Fibroblast of peridontal ligament (primary cell): Measurements from ENCODE around the gene PAX3.

Experiments
- DNase-seq: peaks from one replicate; pipeline ENCODE4 v3.0.0-alpha.2; 2010; ENCODE audit errors: extremely low read depth

PAX3 gene

DNA sequence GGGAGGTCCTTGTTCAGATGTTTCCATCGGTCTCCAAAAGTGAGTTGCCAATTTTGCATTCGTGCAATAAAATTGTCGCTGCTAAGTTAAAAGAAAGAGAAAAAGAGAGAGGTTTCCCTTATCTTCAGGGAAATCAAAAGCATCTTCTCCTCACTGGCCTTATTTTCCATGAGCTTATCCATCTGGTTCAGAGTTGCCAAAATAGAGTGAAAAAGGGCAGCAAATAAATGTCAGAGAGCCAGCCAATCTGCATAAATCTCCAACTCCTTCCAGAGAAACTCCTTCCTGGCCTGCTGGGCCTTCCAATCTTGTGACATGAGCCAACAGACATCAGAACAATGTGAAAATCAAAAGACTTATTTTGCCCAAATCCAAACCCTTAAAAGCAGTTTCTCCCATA lies 28.4 kb downstream of the PAX3 start:
- no peak for DNase-seq

- DNase-seq = no peak
These were observed 29.7 kb downstream of the PAX3 start for GRCh38 chr2:222269132-222269531.

- no peak for DNase-seq
These were observed 30.3 kb downstream of the PAX3 start for GRCh38 chr2:222268311-222268990.

GRCh38 chr2:222264791-222265320 lies 33.9 kb downstream of the PAX3 start:
- no peak for DNase-seq

GRCh38 chr2:222261504-222261903 lies 37.3 kb downstream of the PAX3 start:
- no peak for DNase-seq

DNA sequence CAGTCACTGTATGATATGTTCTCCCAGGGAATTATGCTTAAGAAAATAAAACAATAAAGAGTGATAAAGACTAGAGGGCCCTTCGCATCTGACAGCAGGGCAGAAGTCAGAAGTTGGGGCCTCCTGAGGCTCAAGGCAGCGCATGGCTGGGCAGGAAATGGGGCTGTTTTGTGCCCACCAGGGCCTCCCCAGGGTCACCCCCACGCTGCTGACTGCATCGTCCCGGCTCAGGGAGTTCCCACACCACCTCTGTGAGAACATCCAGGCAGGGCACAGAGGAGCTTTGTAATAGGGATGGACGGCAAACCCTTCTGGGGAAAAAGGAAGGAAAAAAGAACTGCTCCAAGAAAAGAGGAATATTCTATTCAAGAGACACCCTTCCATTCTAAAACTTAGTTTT lies 41.2 kb downstream of the PAX3 start:
- no peak for DNase-seq

DNA sequence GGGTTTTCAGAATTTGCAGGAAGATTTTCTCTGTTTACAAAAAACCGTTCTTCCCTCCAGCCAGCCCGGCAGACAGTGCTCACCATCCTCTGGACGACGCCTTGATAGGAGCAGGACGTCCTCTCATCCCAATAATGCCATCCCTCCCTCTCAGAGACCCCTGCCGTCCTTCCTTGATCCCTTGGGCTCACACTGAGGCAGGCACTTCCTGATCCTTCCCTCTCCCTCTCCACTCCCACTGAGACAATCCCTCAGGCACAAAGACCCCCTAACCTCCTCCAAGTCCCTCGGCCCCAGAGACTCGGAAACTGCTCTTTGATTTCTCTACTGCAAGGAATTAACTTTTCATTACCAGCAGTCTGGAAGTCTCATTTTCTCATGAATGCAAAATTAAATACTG lies 42.5 kb downstream of the PAX3 start:
- DNase-seq = no peak

GRCh38 chr2:222255090-222255489 lies 43.7 kb downstream of the PAX3 start:
- no peak for DNase-seq

GRCh38 chr2:222250313-222250712 lies 48.5 kb downstream of the PAX3 start:
- no peak for DNase-seq

DNA sequence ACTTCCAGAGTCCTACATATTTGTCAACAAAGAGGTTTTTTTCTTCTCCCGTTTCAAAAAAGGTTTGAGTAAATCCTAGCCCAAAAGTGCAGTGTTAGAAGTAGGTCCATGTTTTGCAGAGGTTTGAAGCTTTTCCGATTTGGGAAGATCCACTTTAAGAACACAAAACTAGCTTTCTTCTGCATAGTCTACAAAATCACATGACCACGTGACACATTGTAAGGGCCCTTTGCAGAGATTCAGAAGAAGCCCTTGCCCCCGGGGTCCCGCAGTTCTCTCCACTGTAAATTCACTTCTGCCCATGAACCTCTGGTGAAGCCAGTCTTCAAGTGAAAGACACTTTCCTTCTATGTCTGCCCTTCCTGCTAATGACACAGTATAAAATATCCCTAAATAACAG lies 49.4 kb downstream of the PAX3 start:
- no peak for DNase-seq

DNA sequence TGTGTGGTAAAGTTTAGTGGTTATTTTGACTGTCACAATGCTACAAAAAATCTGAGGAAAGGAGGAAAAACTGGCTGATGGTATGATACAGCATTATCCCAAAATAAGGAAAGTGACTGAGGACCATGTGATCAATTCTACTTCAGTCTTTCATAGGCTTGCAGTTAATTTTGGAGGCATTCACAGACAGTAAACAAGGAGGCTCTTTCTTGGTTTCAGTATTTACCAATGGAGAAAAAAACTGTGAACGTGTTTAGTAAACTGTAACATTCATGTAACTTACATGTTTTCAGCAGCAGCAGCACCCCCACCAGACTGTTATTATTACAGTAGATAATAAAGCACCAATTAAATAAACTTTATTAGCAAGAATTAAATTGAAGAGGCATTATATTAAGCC lies 50.0 kb downstream of the PAX3 start:
- DNase-seq = no peak

GRCh38 chr2:222248256-222248655 lies 50.5 kb downstream of the PAX3 start:
- no peak for DNase-seq

GRCh38 chr2:222242532-222242931 lies 56.3 kb downstream of the PAX3 start:
- DNase-seq = no peak

GRCh38 chr2:222241128-222241870 lies 57.5 kb downstream of the PAX3 start:
- no peak for DNase-seq

DNA sequence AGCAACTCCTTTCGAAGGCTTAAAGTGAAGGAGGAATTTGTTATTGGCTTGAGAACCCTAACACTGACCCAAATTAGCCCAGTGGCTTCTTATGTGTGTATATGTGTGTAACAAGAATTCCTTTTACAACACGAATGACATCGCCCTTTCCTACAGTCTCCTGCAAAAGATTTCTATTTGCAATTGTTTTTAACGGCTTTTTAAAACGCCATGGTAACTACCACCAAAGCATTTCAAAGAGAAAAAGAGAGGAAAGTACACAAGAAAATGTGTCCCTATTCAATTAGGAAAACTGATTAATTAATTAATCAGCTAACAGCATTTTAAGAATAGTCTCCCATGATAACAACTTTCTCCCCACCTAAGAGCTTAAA lies 58.1 kb downstream of the PAX3 start:
- DNase-seq = no peak

GRCh38 chr2:222239945-222240675 lies 58.7 kb downstream of the PAX3 start:
- no peak for DNase-seq

DNA sequence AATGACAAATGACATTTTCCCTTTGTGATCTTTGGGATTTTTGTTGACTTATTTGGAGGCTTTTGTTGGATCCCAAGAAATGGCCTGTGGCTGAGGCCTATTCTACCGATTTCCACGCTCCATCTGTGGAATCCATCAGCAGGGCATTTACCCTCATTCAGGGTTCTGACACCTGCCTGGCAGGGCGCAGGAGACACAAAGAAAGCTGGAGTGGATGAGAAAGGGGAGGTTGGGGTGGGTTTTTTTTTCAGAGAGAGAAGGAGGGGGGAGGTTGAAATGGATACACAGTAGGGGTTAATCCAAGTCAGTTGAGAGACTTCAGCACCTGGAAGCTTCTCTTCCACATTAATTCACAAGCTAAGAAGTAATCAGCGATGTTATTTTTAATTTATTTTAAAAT lies 59.7 kb downstream of the PAX3 start:
- DNase-seq = no peak

DNA sequence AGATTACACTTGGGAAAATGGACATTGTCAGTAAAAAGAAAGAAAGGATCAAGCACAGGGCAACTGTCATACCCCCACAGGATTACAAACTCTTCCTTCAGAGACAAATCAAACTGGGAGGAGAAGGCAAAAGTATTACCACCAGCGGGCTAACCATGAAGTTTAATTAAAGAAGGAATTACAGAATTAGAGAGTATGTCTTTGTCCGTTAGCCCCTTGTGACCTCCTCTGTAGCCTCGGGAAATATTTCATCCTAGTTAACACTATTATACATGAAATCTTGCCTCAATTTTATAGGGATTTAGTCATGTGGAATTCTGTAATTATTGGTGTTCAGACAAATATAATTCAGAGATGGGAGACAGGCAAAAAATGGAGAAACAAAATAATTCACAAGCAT lies 60.7 kb downstream of the PAX3 start:
- DNase-seq = no peak

GRCh38 chr2:222232839-222233238 lies 66.0 kb downstream of the PAX3 start:
- no peak for DNase-seq

DNA sequence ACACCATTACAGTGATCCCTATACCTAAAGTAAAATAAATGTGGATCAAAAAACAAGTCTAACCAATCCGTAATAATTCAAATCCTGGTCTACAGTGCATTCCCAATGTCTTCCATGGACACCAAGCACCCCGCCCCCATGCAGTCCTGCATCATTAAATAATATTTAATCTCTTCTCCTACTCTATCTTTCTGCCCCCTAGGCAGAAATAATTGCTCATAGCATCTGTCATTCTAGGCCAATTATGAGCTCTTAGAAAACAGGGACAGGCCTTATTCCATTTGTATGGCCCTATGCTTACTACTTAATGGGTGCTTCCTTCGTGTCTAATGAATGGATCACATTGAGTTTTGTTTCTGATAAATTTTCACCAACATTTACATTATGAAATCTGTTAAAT lies 66.4 kb downstream of the PAX3 start:
- DNase-seq = no peak

GRCh38 chr2:222228054-222228453 lies 70.7 kb downstream of the PAX3 start:
- no peak for DNase-seq

DNA sequence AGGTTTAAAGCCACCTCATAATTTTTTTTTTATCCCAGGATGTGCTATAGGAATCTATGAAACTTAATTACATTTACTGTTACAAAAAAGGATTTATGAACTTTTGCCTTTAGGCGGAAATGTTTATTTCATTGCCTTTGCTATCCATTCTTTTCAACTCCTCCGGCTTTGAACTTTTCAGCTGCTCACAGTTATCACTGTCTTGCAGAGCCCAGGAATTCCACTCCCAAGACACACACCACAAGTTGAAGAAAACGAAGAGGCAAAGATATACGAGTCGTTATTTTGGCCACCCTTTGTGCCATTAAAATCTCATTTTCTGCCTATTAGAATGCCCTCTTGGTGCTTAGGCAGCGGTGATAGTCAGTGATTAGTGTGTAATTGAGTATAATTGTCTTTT lies 80.0 kb downstream of the PAX3 start:
- no peak for DNase-seq

GRCh38 chr2:222217712-222218111 lies 81.1 kb downstream of the PAX3 start:
- DNase-seq = no peak
